ENCODE measurements around the gene TM9SF1. TPM values are rescaled to one million over a fixed set of nuclear protein-coding genes. Genes with fewer than 3 reads are reported as not detected.
A peak's percentile ranks its signal among the peaks of the same experiment; 100 is the strongest.

TM9SF1 gene
- total and polyA plus RNA-seq, 9 of the 15 experiments (the other 6 are each of a cell fraction or from before 2014, with no cell fraction given) = 5.3 to 20.3 (median 11.8) TPM

DNA sequence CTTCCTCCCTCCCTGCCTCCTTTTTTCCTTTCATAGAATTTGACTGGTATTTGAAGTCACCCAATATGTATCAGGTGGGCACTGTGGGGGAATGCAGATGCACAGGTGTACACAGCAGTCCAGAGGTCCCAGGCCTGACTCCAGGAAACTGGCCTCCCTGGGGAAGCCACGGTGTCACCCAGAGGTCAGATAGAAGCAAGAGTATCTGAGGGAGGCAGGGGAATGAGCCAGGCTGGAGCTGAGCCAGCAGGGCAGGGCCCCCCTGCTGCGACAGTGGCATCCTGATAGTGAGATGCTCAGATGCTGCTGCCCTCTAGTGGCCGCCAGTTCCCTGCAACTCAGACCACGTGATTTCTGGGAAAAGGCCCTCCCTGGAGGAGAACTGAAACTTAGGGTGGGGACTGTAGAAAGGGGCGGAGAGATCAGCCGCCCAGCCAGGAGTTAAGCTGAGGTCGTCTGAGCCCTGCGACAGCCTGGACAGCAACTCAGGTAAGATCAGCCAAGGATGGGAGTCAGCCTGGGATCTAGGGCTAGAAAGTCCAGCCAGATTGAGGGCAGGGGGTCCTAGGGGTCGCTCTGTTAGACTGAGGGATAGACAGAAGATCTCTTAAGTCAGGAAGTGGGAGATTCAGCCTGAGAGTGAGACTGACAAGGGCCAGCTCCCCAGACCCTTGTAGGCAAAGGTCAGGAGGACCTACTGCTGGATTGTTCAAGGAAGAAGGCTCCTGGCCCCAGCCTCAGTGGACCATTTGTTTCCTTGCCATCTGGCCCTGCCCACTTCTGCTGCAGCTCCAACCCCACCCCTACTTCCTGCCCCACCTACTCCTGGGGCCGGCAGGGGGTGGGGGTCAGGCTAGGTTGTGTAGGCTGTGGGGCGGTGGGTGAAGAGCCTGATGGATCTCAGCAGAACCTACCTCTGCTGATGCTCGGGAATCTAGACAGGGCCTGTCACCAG is 34.1 kb downstream of the TM9SF1 start, which contains the start of gene IRF9 (continued):
- TF ChIP-seq, protein P1, sequence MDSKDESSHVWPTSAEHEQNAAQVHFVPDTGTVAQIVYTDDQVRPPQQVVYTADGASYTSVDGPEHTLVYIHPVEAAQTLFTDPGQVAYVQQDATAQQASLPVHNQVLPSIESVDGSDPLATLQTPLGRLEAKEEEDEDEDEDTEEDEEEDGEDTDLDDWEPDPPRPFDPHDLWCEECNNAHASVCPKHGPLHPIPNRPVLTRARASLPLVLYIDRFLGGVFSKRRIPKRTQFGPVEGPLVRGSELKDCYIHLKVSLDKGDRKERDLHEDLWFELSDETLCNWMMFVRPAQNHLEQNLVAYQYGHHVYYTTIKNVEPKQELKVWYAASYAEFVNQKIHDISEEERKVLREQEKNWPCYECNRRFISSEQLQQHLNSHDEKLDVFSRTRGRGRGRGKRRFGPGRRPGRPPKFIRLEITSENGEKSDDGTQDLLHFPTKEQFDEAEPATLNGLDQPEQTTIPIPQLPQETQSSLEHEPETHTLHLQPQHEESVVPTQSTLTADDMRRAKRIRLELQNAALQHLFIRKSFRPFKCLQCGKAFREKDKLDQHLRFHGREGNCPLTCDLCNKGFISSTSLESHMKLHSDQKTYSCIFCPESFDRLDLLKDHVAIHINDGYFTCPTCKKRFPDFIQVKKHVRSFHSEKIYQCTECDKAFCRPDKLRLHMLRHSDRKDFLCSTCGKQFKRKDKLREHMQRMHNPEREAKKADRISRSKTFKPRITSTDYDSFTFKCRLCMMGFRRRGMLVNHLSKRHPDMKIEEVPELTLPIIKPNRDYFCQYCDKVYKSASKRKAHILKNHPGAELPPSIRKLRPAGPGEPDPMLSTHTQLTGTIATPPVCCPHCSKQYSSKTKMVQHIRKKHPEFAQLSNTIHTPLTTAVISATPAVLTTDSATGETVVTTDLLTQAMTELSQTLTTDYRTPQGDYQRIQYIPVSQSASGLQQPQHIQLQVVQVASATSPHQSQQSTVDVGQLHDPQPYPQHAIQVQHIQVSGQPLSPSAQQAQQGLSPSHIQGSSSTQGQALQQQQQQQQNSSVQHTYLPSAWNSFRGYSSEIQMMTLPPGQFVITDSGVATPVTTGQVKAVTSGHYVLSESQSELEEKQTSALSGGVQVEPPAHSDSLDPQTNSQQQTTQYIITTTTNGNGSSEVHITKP (IDR thresholded peaks at IDR 0.05; ENCODE audit: partially characterized antibody) = no peak
- TF ChIP-seq SMAD1 (IDR thresholded peaks at IDR 0.05; ENCODE audit: low read depth, low read length, partially characterized antibody) (peak; percentile 67), U2AF2 (optimal IDR thresholded peaks at IDR 0.05; ENCODE audit: low read depth, low read length) (no peak), FOXK2 (conservative IDR thresholded peaks at IDR 0.05 in 1 of 2, IDR thresholded peaks at IDR 0.05 in 1 of 2; ENCODE audit: low read depth in 2 of 2) (peak in 1 of 2 experiments; percentile 38; a peak in 1 of 4 replicates), CBX3 (IDR thresholded peaks at IDR 0.05; ENCODE audit: borderline replicate concordance in 1 of 2, low read length in 2 of 2) (no peak), PYGO2 (tag; IDR thresholded peaks at IDR 0.05) (no peak), ZNF551 (CRISPR knock-in tag; IDR thresholded peaks at IDR 0.05) (no peak), ZNF121 (CRISPR knock-in tag; conservative IDR thresholded peaks at IDR 0.05) (no peak), ZC3H8 (IDR thresholded peaks at IDR 0.05) (no peak), ETV6 (IDR thresholded peaks at IDR 0.05; ENCODE audit: borderline replicate concordance in 1 of 2, low read depth in 2 of 2, low read length in 1 of 2) (no peak), ETV6 (CRISPR knock-in tag; IDR thresholded peaks at IDR 0.05; ENCODE audit: borderline replicate concordance) (no peak), CCAR2 (IDR thresholded peaks at IDR 0.05; ENCODE audit: low read depth, low read length) (no peak), XRCC4 (IDR thresholded peaks at IDR 0.05; ENCODE audit: extremely low read depth, insufficient read depth, insufficient read length) (no peak)
- TF ChIP-seq, protein P2, sequence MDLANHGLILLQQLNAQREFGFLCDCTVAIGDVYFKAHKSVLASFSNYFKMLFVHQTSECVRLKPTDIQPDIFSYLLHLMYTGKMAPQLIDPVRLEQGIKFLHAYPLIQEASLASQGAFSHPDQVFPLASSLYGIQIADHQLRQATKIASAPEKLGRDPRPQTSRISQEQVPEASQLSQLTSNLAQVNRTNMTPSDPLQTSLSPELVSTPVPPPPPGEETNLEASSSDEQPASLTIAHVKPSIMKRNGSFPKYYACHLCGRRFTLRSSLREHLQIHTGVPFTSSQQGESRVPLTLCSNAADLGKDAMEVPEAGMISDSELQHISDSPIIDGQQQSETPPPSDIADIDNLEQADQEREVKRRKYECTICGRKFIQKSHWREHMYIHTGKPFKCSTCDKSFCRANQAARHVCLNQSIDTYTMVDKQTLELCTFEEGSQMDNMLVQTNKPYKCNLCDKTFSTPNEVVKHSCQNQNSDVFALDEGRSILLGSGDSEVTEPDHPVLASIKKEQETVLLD (IDR thresholded peaks at IDR 0.05) = peak; percentile 51; the same call in 1 of the 2 replicates
- TF ChIP-seq, protein P3, sequence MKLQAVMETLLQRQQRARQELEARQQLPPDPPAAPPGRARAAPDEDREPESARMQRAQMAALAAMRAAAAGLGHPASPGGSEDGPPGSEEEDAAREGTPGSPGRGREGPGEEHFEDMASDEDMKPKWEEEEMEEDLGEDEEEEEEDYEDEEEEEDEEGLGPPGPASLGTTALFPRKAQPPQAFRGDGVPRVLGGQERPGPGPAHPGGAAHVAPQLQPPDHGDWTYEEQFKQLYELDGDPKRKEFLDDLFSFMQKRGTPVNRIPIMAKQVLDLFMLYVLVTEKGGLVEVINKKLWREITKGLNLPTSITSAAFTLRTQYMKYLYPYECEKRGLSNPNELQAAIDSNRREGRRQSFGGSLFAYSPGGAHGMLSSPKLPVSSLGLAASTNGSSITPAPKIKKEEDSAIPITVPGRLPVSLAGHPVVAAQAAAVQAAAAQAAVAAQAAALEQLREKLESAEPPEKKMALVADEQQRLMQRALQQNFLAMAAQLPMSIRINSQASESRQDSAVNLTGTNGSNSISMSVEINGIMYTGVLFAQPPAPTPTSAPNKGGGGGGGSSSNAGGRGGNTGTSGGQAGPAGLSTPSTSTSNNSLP (IDR thresholded peaks at IDR 0.05; ENCODE audit: borderline replicate concordance, low read depth, low read length) = peak; percentile 54; the same call in 1 of the 2 replicates
- TF ChIP-seq, protein P4, sequence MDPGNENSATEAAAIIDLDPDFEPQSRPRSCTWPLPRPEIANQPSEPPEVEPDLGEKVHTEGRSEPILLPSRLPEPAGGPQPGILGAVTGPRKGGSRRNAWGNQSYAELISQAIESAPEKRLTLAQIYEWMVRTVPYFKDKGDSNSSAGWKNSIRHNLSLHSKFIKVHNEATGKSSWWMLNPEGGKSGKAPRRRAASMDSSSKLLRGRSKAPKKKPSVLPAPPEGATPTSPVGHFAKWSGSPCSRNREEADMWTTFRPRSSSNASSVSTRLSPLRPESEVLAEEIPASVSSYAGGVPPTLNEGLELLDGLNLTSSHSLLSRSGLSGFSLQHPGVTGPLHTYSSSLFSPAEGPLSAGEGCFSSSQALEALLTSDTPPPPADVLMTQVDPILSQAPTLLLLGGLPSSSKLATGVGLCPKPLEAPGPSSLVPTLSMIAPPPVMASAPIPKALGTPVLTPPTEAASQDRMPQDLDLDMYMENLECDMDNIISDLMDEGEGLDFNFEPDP (CRISPR knock-in tag; IDR thresholded peaks at IDR 0.05) = no peak
- TF ChIP-seq, protein P5, sequence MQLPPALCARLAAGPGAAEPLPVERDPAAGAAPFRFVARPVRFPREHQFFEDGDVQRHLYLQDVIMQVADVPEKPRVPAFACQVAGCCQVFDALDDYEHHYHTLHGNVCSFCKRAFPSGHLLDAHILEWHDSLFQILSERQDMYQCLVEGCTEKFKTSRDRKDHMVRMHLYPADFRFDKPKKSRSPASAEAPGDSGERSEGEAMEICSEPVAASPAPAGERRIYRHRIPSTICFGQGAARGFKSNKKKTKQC (CRISPR knock-in tag; IDR thresholded peaks at IDR 0.05) = no peak
